HG03025 (cell line): ENCODE data around the gene AATF.

Source experiments
- ATAC-seq: cut with Tn5 transposase; IDR thresholded peaks from one replicate; pipeline ENCODE4 v1.9.1; 2021; ENCODE audit warnings: mild to moderate bottlenecking, moderate library complexity; ENCODE audit not compliant: unreplicated experiment, low FRiP score

AATF gene

GRCh38 chr17:36977066-36977465 lies 28.3 kb downstream of the AATF start:
- ATAC-seq, result no peak

- ATAC-seq, result no peak
Observed at GRCh38 chr17:36977568-36977967, 28.8 kb downstream of the AATF start.

GRCh38 chr17:36978810-36979564 lies 30.2 kb downstream of the AATF start:
- no peak for ATAC-seq

- no peak for ATAC-seq
Observed at GRCh38 chr17:36979565-36979941, 30.8 kb downstream of the AATF start.

GRCh38 chr17:36980280-36980761 lies 31.6 kb downstream of the AATF start:
- ATAC-seq, result no peak

- no peak for ATAC-seq
Observed at GRCh38 chr17:36983618-36984017, 34.9 kb downstream of the AATF start.

GRCh38 chr17:36989173-36989572 lies 40.4 kb downstream of the AATF start:
- ATAC-seq, result no peak

GRCh38 chr17:36992701-36993100 lies 43.9 kb downstream of the AATF start:
- ATAC-seq, result no peak

- ATAC-seq, result no peak
Observed at GRCh38 chr17:36993227-36993626, 44.5 kb downstream of the AATF start.

GRCh38 chr17:36994438-36994837 lies 45.7 kb downstream of the AATF start:
- ATAC-seq, result no peak

GRCh38 chr17:36999471-36999870 lies 50.7 kb downstream of the AATF start:
- no peak for ATAC-seq

- ATAC-seq, result no peak
Observed at GRCh38 chr17:37016780-37017179, 68.0 kb downstream of the AATF start.

GRCh38 chr17:37017404-37017803 lies 68.7 kb downstream of the AATF start:
- no peak for ATAC-seq

- ATAC-seq, result no peak
Observed at GRCh38 chr17:37019117-37019740, 70.5 kb downstream of the AATF start.

GRCh38 chr17:37019741-37020129 lies 71.0 kb downstream of the AATF start:
- ATAC-seq, result no peak

GRCh38 chr17:37024181-37024637 lies 75.5 kb downstream of the AATF start:
- no peak for ATAC-seq

GRCh38 chr17:37025238-37025637 lies 76.5 kb downstream of the AATF start:
- no peak for ATAC-seq

- no peak for ATAC-seq
Observed at GRCh38 chr17:37025847-37026530, 77.2 kb downstream of the AATF start.

GRCh38 chr17:37026531-37026869 lies 77.7 kb downstream of the AATF start:
- ATAC-seq, result no peak

- ATAC-seq, result no peak
Observed at GRCh38 chr17:37028040-37028439, 79.3 kb downstream of the AATF start.

GRCh38 chr17:37031493-37032083 lies 82.8 kb downstream of the AATF start:
- no peak for ATAC-seq
